GM13977 (cell line): ENCODE measurements around the gene EGFL7.

Experiments
- DNase-seq: peaks from one replicate; pipeline ENCODE4 v3.0.0; 2012; ENCODE audit warnings: low spot score
- CTCF ChIP-seq: IDR thresholded peaks from 2 replicates; pipeline ENCODE4 v1.5.1; 2012; ENCODE audit warnings: mild to moderate bottlenecking, control low read depth; ENCODE audit not compliant: insufficient read depth; ENCODE audit errors: extremely low read depth, missing control alignments
- in situ Hi-C: fragments of 300-500 bp; cut with MboI; formaldehyde crosslinking; loops from one replicate; pipeline ENCODE4 v1.12.0; 2022; ENCODE audit warnings: low sequenced_read_pairs, low pct_unique_long_range_greater_than_20kb, mixed read lengths, inconsistent platforms; ENCODE audit not compliant: unreplicated experiment

Gene EGFL7

GRCh38 chr9:136681029-136681428 lies 18.3 kb downstream of the EGFL7 start:
- in situ Hi-C loops = no loop called here
- TF ChIP-seq CTCF = no peak
- no peak for DNase-seq

GRCh38 chr9:136681945-136682699 lies 19.4 kb downstream of the EGFL7 start:
- no peak for DNase-seq
- in situ Hi-C loops = no loop called here
- TF ChIP-seq CTCF = no peak

- in situ Hi-C loops = no loop called here
- TF ChIP-seq CTCF = no peak
- DNase-seq = no peak
Observed at GRCh38 chr9:136682710-136683109, 20.0 kb downstream of the EGFL7 start.

- in situ Hi-C loops = no loop called here
- DNase-seq = no peak
- no peak for TF ChIP-seq CTCF
Observed at GRCh38 chr9:136683173-136683745, 20.5 kb downstream of the EGFL7 start.

GRCh38 chr9:136683755-136684154 lies 21.0 kb downstream of the EGFL7 start:
- no peak for DNase-seq
- TF ChIP-seq CTCF = no peak
- in situ Hi-C loops = no loop called here

GRCh38 chr9:136684339-136684738 lies 21.6 kb downstream of the EGFL7 start:
- TF ChIP-seq CTCF = no peak
- in situ Hi-C loops = no loop called here
- no peak for DNase-seq
